Effector memory CD4-positive, alpha-beta T cell (primary cell): ENCODE data around the gene TSHZ3.

Experiments
- DNase-seq, 3 donors: peaks; one replicate each; pipeline ENCODE4 v3.0.0-alpha.2; 2020
- H3K27ac ChIP-seq: 2 replicates; pipeline ENCODE4 v1.7.0; 2013; ENCODE audit warnings: mild to moderate bottlenecking, low read length, moderate library complexity; ENCODE audit not compliant: insufficient read depth, poor library complexity, severe bottlenecking
- H3K27me3 ChIP-seq: replicated peaks from 2 replicates; pipeline ENCODE4 v1.7.0; 2013; ENCODE audit warnings: mild to moderate bottlenecking, low read length; ENCODE audit not compliant: insufficient read depth, control insufficient read depth, poor library complexity, severe bottlenecking
- H3K36me3 ChIP-seq: 2 replicates; pipeline ENCODE4 v1.7.0; 2013; ENCODE audit warnings: mild to moderate bottlenecking, low read length, moderate library complexity; ENCODE audit not compliant: control insufficient read depth, insufficient read depth
- H3K4me1 ChIP-seq: 2 replicates; pipeline ENCODE4 v1.7.0; 2013; ENCODE audit warnings: low read length, mild to moderate bottlenecking; ENCODE audit not compliant: control insufficient read depth, insufficient read depth, poor library complexity, severe bottlenecking
- H3K4me3 ChIP-seq: 2 replicates; pipeline ENCODE4 v1.7.0; 2013; ENCODE audit warnings: low read length, low read depth, mild to moderate bottlenecking; ENCODE audit not compliant: insufficient read depth, poor library complexity, severe bottlenecking
- H3K9me3 ChIP-seq: 2 replicates; pipeline ENCODE4 v1.7.0; 2013; ENCODE audit warnings: mild to moderate bottlenecking, low read length, moderate library complexity; ENCODE audit not compliant: control insufficient read depth

Gene TSHZ3

GRCh38 chr19:31258211-31259052, 90.8 kb downstream of the TSHZ3 start:
- DNase-seq = no peak
- H3K36me3 ChIP-seq = no peaks in the 10 kb centered on the region
- no peaks in the 10 kb centered on the region for H3K4me1 ChIP-seq
- H3K9me3 ChIP-seq = no peaks in the 10 kb centered on the region
- H3K27ac ChIP-seq = no peak overlapping the region
- no peaks in the 10 kb centered on the region for H3K27me3 ChIP-seq
- H3K4me3 ChIP-seq = no peak overlapping the region

GRCh38 chr19:31257426-31258130, 91.7 kb downstream of the TSHZ3 start:
- no peaks in the 10 kb centered on the region for H3K27me3 ChIP-seq
- no peaks in the 10 kb centered on the region for H3K4me1 ChIP-seq
- no peak overlapping the region for H3K27ac ChIP-seq
- H3K9me3 ChIP-seq = no peaks in the 10 kb centered on the region
- DNase-seq = no peak
- H3K36me3 ChIP-seq = no peaks in the 10 kb centered on the region
- H3K4me3 ChIP-seq = no peak overlapping the region

DNA sequence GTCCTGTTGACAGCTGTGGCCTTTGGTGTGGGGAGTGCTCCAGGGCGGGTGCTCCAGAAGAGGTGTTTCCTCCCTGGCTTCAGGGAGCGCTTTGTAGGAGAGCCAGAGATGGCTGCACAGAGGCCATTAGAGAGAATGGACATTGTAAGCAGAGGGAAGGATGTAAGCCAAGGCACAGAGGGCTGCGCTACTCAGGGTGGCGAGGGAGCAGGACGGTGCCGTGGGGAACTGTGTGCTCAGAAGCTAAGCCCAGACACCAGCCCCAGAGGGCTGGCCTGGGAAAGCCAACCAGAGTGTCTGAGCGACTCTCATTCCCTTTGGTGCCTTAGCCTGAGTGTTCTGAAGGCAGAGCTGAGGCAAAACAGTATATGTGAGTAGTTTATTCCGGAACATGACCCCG, 92.2 kb downstream of the TSHZ3 start:
- no peak overlapping the region for H3K4me3 ChIP-seq
- no peak overlapping the region for H3K27ac ChIP-seq
- no peaks in the 10 kb centered on the region for H3K4me1 ChIP-seq
- DNase-seq = no peak
- no peaks in the 10 kb centered on the region for H3K36me3 ChIP-seq
- H3K27me3 ChIP-seq = no peaks in the 10 kb centered on the region
- H3K9me3 ChIP-seq = no peaks in the 10 kb centered on the region

GRCh38 chr19:31256593-31256960, 92.7 kb downstream of the TSHZ3 start:
- H3K4me3 ChIP-seq = no peak overlapping the region
- no peaks in the 10 kb centered on the region for H3K9me3 ChIP-seq
- H3K4me1 ChIP-seq = no peaks in the 10 kb centered on the region
- H3K27me3 ChIP-seq = no peaks in the 10 kb centered on the region
- no peak overlapping the region for H3K27ac ChIP-seq
- H3K36me3 ChIP-seq = no peaks in the 10 kb centered on the region
- DNase-seq = no peak

DNA sequence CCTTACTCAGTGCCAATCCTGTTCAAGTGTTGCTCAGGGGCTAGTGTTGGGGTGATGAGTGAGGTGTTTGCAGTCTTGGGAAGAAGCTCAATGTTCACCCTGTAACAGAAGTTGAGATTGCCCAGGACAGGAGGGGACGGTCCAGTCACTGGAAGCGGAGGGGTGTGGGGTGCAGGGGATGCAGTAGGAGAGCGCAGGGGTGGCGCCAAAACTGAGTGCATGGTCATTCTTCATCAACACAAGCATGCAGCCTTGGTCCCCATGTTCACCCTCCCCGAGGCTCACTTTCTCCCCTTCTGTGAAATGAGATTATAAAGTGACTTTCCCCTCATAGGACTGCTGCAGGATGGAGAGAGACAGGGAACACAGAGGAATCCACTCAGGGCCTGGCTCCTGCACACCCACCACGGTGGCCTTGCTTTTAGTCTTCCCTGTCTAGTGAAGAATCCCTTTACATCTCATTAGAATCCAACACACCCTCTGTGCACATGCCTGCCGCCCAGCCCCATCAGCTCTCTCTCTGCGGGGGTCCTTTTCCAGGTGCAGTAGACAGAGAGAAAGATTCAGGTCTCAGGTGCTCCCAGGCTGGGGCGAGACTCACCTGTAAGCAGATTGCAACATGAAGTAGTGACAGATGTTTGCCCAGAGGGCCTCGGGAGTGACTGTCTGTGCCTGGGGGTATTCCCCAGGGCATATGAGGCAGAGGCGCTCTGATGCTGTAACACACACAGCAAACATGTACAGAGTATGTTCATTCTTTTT, 93.2 kb downstream of the TSHZ3 start:
- Histone ChIP-seq H3K4me1 (no peaks in the 10 kb centered on the region), H3K27me3 (no peaks in the 10 kb centered on the region), H3K36me3 (no peaks in the 10 kb centered on the region), H3K4me3 (no peak overlapping the region), H3K27ac (no peak overlapping the region), H3K9me3 (no peaks in the 10 kb centered on the region)
- no peak for DNase-seq

DNA sequence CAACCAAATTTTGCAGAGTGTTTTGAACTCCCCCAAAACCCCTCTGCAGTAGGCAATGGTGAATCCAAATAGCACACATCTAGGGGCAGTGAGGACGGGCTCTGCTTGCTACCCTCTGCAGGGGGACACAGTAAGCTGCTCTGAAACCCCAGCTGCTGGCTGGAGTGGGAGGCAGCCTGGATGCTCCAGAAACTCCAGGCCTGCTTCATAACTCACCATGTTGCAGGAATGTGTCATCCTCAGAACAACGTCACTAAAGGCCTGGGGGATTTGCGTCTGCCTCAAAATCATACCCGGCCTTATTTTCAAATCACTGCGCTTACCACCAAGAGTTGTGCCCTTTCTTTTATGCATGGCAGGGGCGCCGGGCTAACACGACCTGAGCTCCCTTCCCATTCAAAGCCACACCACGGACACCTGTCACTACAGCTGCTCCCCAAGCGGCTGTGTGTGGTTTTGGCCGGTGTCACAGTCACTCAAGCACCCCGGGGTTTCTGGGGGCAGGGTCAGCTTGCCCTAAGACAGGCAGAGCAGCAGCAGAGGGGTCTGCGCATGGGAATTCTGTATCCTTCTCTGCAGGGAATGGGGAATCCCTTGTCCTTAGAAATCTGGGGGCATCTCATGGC, 93.9 kb downstream of the TSHZ3 start:
- no peaks in the 10 kb centered on the region for H3K4me1 ChIP-seq
- H3K27me3 ChIP-seq = no peaks in the 10 kb centered on the region

DNA sequence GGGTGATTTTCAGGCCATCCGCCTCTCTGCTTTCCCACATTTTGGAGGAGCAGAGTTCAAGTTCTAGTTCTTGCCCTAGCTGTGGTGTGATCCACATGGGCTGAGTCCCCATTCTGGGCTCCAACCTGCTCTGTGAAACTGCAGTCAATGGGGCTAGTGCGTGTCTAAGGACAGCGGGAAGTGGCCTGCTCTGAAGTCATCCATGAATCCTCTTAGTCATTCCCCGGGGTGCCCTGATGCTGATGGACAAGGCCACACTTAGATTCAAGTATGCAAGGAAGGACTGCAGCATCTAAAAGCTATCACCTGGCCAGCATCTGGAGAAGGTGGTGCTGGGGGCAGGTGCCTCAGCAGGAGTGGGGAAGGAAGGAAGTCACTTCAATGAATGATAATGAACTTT, 94.6 kb downstream of the TSHZ3 start:
- Histone ChIP-seq H3K4me1 (no peaks in the 10 kb centered on the region), H3K4me3 (no peak overlapping the region), H3K9me3 (no peaks in the 10 kb centered on the region), H3K27me3 (no peaks in the 10 kb centered on the region), H3K27ac (no peak overlapping the region), H3K36me3 (no peaks in the 10 kb centered on the region)
- DNase-seq = no peak

More for the DNA sequence above, 93.9 kb downstream of the TSHZ3 start:
- Histone ChIP-seq H3K27ac (no peak overlapping the region), H3K4me3 (no peak overlapping the region), H3K9me3 (no peaks in the 10 kb centered on the region), H3K36me3 (no peaks in the 10 kb centered on the region)
- DNase-seq = no peak

- H3K9me3 ChIP-seq = no peaks in the 10 kb centered on the region
- H3K27ac ChIP-seq = no peak overlapping the region
- H3K36me3 ChIP-seq = no peaks in the 10 kb centered on the region
- H3K4me1 ChIP-seq = no peaks in the 10 kb centered on the region
- no peak for DNase-seq
- no peak overlapping the region for H3K4me3 ChIP-seq
- no peaks in the 10 kb centered on the region for H3K27me3 ChIP-seq
These were observed 95.1 kb downstream of the TSHZ3 start for GRCh38 chr19:31254180-31254551.

- H3K4me3 ChIP-seq = no peak overlapping the region
- H3K27me3 ChIP-seq = no peaks in the 10 kb centered on the region
- H3K4me1 ChIP-seq = no peaks in the 10 kb centered on the region
- no peaks in the 10 kb centered on the region for H3K36me3 ChIP-seq
- no peak for DNase-seq
- no peak overlapping the region for H3K27ac ChIP-seq
- no peaks in the 10 kb centered on the region for H3K9me3 ChIP-seq
These were observed 95.6 kb downstream of the TSHZ3 start for GRCh38 chr19:31253526-31254179.
